Activated naive CD4-positive, alpha-beta T cell treated with Interleukin-2 at 50 U/mL for 16 hours (primary cell): Measurements from ENCODE around the gene SYT3.
"Not testable (repeated sequence)": the region's sequence is repeated elsewhere in the genome, so short reads cannot be mapped to it uniquely, and the experiment has no call there.

Source experiments
- DNase-seq: peaks from one replicate; pipeline ENCODE4 v3.0.0-alpha.2; 2020

SYT3 gene

DNA sequence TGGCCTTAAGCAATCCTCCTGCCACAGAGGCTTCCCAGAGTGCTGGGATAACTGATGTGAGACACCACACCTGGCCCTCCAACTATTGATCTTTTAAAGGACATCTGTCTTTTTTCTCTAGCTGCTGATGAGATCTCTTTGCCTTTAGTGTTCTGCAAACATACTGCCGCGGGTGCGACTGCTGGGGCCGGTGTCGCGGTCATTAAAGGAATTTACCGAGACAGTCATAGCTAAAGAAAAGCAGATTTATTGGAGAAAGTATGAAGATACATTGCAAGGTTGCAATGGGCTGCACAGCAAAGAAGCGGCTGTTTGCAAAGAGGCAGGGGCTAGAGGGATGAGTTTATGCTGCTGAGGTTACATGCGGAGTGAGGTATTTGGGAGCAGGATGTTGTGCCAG lies 40.3 kb downstream of the SYT3 start:
- DNase-seq: no peak

- DNase-seq: no peak
These were observed 49.5 kb downstream of the SYT3 start for GRCh38 chr19:50590191-50590590.

- not testable (repeated sequence) for DNase-seq
These were observed 57.7 kb downstream of the SYT3 start for GRCh38 chr19:50581795-50582660.

- no peak for DNase-seq
These were observed 58.6 kb downstream of the SYT3 start for GRCh38 chr19:50580970-50581634.

DNA sequence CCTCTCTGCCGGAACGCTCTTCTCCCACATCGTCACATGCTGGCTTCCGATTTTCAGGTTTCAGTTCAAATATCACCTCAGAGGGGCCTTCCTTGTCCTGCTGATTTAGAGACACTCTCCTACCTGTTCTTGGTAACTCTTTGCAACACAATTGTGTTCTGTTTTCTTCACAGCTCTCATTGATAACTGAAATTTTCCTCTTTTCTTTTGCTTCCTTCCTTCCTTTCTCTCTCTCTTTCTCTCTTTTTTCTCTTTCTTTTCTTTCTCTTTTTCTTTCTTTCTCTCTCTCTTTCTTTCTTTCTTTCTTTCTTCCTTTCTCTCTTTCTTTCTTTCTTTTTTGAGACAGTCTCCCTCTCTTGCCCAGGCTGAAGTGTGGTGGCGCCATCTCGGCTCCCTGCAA lies 59.4 kb downstream of the SYT3 start:
- no peak for DNase-seq

DNA sequence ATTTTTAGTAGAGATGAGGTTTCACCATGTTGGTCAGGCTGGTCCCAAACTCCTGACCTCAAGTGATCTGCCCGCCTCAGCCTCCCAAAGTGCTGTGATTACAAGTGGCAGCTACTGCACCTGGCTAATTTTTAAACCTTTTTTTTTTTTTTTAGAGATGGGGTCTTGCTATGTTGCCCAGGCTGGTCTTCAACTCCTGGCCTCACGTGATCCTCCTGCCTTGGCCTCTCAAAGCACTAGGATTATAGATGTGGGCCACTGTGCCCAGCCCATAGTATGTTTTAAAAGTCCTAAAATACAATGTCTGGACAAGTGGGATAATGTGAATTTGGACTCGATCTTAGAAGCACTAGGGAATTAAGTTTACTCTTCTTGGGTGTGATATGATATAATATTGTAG lies 62.9 kb downstream of the SYT3 start:
- DNase-seq: not testable (repeated sequence)

DNA sequence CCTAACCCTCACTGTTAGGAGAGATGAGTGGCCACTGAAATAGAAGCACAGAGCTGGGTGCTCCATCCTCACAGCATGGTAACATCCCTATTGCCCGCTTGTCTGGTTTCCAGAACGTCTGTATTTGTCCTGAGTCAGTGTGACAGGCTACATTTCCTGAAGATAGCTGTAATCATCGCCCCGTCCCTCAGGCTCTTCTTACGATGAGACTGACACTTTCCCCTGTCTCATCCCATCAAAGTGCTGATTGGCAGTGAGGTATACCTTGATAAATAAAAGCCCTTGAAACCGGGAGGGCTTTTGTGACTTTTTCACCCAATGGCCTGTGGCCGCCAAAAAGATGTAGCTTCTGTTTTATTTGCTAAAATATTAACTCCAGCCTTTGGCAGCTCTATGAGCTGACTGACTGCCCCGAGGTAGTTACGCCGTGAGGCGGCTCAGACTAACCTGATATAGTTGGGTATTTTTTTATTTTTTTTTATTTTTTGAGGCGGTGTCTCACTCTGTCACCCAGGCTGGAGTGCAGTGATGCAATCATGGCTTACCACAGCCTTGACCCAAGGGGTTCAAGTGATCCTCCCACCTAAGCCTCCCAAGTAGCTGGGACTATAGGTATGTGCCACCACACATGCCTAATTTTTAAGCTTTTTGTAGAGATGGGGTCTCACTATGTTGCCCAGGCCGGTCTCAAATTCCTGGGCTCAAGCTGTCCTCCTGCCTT lies 65.8 kb downstream of the SYT3 start:
- DNase-seq: no peak
